Measurements from ENCODE around the gene LCE2B.
"Not testable (repeated sequence)": the region's sequence is repeated elsewhere in the genome, so short reads cannot be mapped to it uniquely, and the experiment has no call there.

GRCh38 chr1:152685823-152686222 lies at the start of gene LCE2B:
- not testable (repeated sequence) for TF ChIP-seq CTCF, POLR2A (IDR thresholded peaks at IDR 0.05)
